GM19238 (cell line): Measurements from ENCODE around the gene POLR2E.

ENCODE experiments used
- DNase-seq: peaks from one replicate; pipeline ENCODE4 v3.0.0; 2011; ENCODE audit warnings: low spot score; ENCODE audit not compliant: insufficient read length

Gene POLR2E

GRCh38 chr19:1098177-1099051, 3.2 kb upstream of the POLR2E start:
- no peak for DNase-seq

GRCh38 chr19:1097810-1098176, 2.6 kb upstream of the POLR2E start:
- DNase-seq, result no peak

- no peak for DNase-seq
Measured at GRCh38 chr19:1094655-1094977, 559 bp downstream of the POLR2E start.

- no peak for DNase-seq
Measured at GRCh38 chr19:1093811-1094553, 1.2 kb downstream of the POLR2E start.

- no peak for DNase-seq
Measured at GRCh38 chr19:1093330-1093729, 1.8 kb downstream of the POLR2E start.

GRCh38 chr19:1091544-1092175, 3.5 kb downstream of the POLR2E start:
- DNase-seq, result no peak

GRCh38 chr19:1090731-1091543, 4.2 kb downstream of the POLR2E start:
- no peak for DNase-seq

- DNase-seq, result no peak
Measured at GRCh38 chr19:1089891-1090290, 5.3 kb downstream of the POLR2E start.

- no peak for DNase-seq
Measured at GRCh38 chr19:1089126-1089771, 5.9 kb downstream of the POLR2E start.

GRCh38 chr19:1088416-1089010, 6.7 kb downstream of the POLR2E start:
- DNase-seq, result no peak

GRCh38 chr19:1087813-1088415, 7.3 kb downstream of the POLR2E start:
- DNase-seq, result no peak

- no peak for DNase-seq
Measured at GRCh38 chr19:1086613-1087012, 8.6 kb downstream of the POLR2E start.

- DNase-seq, result no peak
Measured at GRCh38 chr19:1085676-1086442, 9.3 kb downstream of the POLR2E start.

GRCh38 chr19:1085053-1085658, 10.0 kb downstream of the POLR2E start:
- DNase-seq, result no peak

- DNase-seq, result no peak
Measured at GRCh38 chr19:1084024-1084868, 10.9 kb downstream of the POLR2E start.

- no peak for DNase-seq
Measured at GRCh38 chr19:1082928-1083816, 12.0 kb downstream of the POLR2E start.
